KMS-11 (cell line): ENCODE data around the gene SLC37A1.

Source experiments
- H2AFZ ChIP-seq: fragments of 200-600 bp; sonication (generic); 2 replicates; pipeline ENCODE4 v1.6.1; 2016; ENCODE audit warnings: antibody characterized with exemption, mixed run types, low read depth
- H3K27ac ChIP-seq: fragments of 200-600 bp; sonication (generic); 2 replicates; pipeline ENCODE4 v1.6.1; 2016; ENCODE audit warnings: mild to moderate bottlenecking, mixed run types
- H3K27me3 ChIP-seq: fragments of 200-600 bp; sonication (generic); 2 replicates; pipeline ENCODE4 v1.6.1; 2017; ENCODE audit warnings: mild to moderate bottlenecking, low read depth, mixed run types, moderate library complexity; ENCODE audit not compliant: insufficient read depth
- H3K36me3 ChIP-seq: fragments of 200-600 bp; sonication (generic); 2 replicates; pipeline ENCODE4 v1.6.1; 2017; ENCODE audit warnings: mild to moderate bottlenecking, mixed run types; ENCODE audit not compliant: insufficient read depth
- H3K4me1 ChIP-seq: fragments of 200-600 bp; sonication (generic); 2 replicates; pipeline ENCODE4 v1.6.1; 2016; ENCODE audit warnings: mild to moderate bottlenecking, low read depth, mixed run types; ENCODE audit not compliant: poor library complexity, severe bottlenecking
- H3K4me2 ChIP-seq: fragments of 200-600 bp; sonication (generic); 2 replicates; pipeline ENCODE4 v1.7.0; 2016; ENCODE audit warnings: mild to moderate bottlenecking, mixed run types
- H3K4me3 ChIP-seq: fragments of 200-600 bp; sonication (generic); IDR thresholded peaks from 2 replicates; pipeline ENCODE4 v1.6.1; 2017; ENCODE audit warnings: low read depth, low read length, mixed read lengths; ENCODE audit not compliant: insufficient read depth
- H3K79me2 ChIP-seq: fragments of 200-600 bp; sonication (generic); 2 replicates; pipeline ENCODE4 v1.6.1; 2016; ENCODE audit warnings: low read depth, mixed run types; ENCODE audit not compliant: insufficient read depth
- H3K9ac ChIP-seq: fragments of 200-600 bp; sonication (generic); 2 replicates; pipeline ENCODE4 v1.6.1; 2016; ENCODE audit warnings: mild to moderate bottlenecking, mixed run types
- H4K20me1 ChIP-seq: fragments of 200-600 bp; sonication (generic); 2 replicates; pipeline ENCODE4 v1.6.1; 2016; ENCODE audit warnings: mild to moderate bottlenecking, mixed run types; ENCODE audit not compliant: insufficient read depth
- TF ChIP-seq, protein P1 (sequence below): fragments of 200-600 bp; sonication (generic); conservative IDR thresholded peaks from 2 replicates; pipeline ENCODE4 v1.6.1; 2017; ENCODE audit warnings: low read depth, mild to moderate bottlenecking, antibody characterized with exemption, low read length, moderate library complexity, mixed read lengths

SLC37A1 gene

DNA sequence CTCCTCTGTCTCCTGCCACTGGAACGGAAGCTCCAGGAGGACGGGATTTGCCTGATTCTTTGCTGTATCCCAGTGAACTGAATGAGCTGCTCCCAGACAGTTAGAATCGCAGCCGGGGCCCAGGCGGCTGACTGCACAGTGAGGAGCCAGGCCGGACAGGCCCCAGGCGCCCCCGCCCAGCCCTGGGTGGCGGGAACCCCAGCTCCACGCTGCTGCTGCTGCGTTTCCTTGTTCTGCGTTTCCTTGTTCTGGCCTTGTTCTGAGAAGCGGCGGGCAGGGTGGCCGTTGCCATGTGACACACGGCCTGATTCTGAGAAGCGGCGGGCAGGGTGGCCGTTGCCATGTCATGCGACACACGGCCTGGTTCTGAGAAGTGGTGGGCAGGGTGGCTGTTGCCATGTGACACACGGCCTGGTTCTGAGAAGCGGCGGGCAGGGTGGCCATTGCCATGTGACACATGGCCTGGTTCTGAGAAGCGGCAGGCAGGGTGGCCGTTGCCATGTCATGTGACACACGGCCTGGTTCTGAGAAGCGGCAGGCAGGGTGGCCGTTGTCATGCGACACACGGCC is 56.2 kb downstream of the SLC37A1 start:
- H2AFZ ChIP-seq: no peak overlapping the region
- no peaks in the 10 kb centered on the region for H3K36me3 ChIP-seq
- no peak overlapping the region for H3K4me3 ChIP-seq
- TF ChIP-seq, protein P1, sequence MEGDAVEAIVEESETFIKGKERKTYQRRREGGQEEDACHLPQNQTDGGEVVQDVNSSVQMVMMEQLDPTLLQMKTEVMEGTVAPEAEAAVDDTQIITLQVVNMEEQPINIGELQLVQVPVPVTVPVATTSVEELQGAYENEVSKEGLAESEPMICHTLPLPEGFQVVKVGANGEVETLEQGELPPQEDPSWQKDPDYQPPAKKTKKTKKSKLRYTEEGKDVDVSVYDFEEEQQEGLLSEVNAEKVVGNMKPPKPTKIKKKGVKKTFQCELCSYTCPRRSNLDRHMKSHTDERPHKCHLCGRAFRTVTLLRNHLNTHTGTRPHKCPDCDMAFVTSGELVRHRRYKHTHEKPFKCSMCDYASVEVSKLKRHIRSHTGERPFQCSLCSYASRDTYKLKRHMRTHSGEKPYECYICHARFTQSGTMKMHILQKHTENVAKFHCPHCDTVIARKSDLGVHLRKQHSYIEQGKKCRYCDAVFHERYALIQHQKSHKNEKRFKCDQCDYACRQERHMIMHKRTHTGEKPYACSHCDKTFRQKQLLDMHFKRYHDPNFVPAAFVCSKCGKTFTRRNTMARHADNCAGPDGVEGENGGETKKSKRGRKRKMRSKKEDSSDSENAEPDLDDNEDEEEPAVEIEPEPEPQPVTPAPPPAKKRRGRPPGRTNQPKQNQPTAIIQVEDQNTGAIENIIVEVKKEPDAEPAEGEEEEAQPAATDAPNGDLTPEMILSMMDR: no peak
- no peak overlapping the region for H3K9ac ChIP-seq
- no peak overlapping the region for H3K27ac ChIP-seq
- no peaks in the 10 kb centered on the region for H4K20me1 ChIP-seq
- no peak overlapping the region for H3K4me2 ChIP-seq
- no peaks in the 10 kb centered on the region for H3K4me1 ChIP-seq
- H3K27me3 ChIP-seq: no peaks in the 10 kb centered on the region
- H3K79me2 ChIP-seq: no peaks in the 10 kb centered on the region

DNA sequence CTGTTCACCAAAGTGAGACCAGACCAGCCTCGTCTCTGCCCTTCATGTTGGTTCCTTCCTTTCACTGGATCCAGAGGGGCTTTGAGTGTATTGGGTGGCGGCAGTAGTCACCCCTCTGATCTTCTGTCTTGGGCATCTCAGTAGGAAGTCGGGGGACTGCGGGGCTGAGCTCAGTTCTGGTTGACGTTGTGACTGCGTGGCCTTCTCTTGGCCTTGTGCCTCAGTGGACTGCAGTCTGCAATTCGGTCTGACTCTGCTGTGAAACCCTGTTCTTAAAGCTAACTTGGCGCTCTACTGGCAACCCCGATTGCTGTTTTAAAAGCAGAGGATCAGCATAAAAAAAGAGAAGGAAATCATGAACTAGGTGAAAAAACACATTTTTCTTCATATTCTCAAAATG is 56.7 kb downstream of the SLC37A1 start:
- H3K27me3 ChIP-seq: no peaks in the 10 kb centered on the region
- no peak overlapping the region for H3K27ac ChIP-seq
- H3K36me3 ChIP-seq: no peaks in the 10 kb centered on the region
- H3K4me3 ChIP-seq: no peak overlapping the region
- no peak overlapping the region for H3K4me2 ChIP-seq
- H4K20me1 ChIP-seq: no peaks in the 10 kb centered on the region
- TF ChIP-seq, protein P1: no peak
- no peaks in the 10 kb centered on the region for H3K4me1 ChIP-seq
- no peaks in the 10 kb centered on the region for H3K79me2 ChIP-seq
- H2AFZ ChIP-seq: no peak overlapping the region
- H3K9ac ChIP-seq: no peak overlapping the region

DNA sequence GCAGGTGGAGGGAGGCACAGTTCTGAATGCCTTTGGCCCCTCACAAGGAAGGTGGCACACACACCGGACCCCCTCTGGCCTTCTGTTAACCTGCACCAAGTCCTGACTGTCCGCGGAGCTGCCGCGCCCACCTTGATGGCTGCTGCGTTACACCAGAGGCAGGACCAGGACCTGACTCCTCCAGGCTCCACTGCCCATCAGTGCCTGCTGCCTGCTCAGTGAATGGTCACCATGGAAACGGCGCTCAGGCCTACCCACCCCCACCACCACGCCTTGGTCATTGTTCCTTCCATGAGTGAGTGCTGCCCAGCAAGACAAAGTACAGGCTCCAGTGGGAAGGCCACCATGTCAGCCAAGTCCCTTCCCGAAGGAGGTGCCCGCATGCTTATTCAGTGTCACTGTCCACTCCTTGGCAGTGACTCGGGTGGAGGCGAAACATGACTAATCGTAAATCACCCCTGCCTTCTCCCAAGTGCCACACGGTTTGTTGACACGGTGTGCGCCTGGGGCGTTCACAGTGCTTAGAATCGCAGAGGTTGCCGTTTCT is 57.3 kb downstream of the SLC37A1 start:
- H2AFZ ChIP-seq: no peak overlapping the region
- no peak overlapping the region for H3K9ac ChIP-seq
- H3K4me3 ChIP-seq: no peak overlapping the region
- no peaks in the 10 kb centered on the region for H3K79me2 ChIP-seq
- no peaks in the 10 kb centered on the region for H3K27me3 ChIP-seq
- no peaks in the 10 kb centered on the region for H3K4me1 ChIP-seq
- no peaks in the 10 kb centered on the region for H4K20me1 ChIP-seq
- H3K4me2 ChIP-seq: no peak overlapping the region
- TF ChIP-seq, protein P1: no peak
- no peaks in the 10 kb centered on the region for H3K36me3 ChIP-seq
- H3K27ac ChIP-seq: no peak overlapping the region

DNA sequence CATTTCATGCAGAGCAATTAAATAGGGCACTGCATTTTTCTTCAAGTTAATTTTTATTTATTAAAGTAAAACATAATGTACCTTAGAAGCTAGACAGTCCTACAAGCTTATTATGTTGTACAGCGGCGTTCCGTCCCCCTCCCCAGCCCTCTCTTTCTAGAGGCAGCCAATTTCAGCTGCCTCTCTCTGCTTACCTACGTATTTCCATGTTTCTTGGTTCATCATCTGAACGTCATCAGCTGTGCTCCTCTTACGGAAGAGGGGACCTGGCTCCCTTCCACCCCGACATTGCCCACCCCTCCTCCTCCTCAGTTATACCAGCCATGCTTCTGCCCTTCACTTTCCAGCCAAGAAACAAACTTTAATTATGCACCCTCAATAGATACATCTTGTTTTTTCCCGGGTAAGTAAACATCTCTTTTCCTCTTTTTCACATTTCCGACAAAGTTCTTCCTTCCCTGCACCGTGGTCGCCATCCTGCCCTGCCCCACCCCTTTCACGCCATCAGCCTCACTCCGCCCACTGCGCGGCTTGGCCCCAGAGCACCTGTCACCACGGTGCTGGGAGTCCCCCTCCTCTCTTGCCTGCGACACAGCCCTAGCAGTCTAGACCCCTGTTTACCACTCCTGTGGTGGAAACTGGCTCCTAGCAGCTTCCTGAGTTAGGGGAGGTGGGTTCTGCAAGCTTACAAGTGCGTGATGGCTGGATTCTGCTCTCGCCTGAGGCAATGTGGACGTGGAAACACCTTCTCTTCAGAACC is 57.9 kb downstream of the SLC37A1 start:
- no peak overlapping the region for H3K4me3 ChIP-seq
- TF ChIP-seq, protein P1: no peak
- no peaks in the 10 kb centered on the region for H4K20me1 ChIP-seq
- H3K79me2 ChIP-seq: no peaks in the 10 kb centered on the region
- no peaks in the 10 kb centered on the region for H3K4me1 ChIP-seq
- no peak overlapping the region for H2AFZ ChIP-seq
- no peak overlapping the region for H3K4me2 ChIP-seq
- no peaks in the 10 kb centered on the region for H3K27me3 ChIP-seq
- H3K36me3 ChIP-seq: no peaks in the 10 kb centered on the region
- no peak overlapping the region for H3K9ac ChIP-seq
- no peak overlapping the region for H3K27ac ChIP-seq
